ENCODE data around the gene ZC3HAV1L. TPM values are rescaled to one million over a fixed set of nuclear protein-coding genes. Genes with fewer than 3 reads are reported as not detected.
A peak's percentile ranks its signal among the peaks of the same experiment; 100 is the strongest.
"Not testable (repeated sequence)": the region's sequence is repeated elsewhere in the genome, so short reads cannot be mapped to it uniquely, and the experiment has no call there.

ZC3HAV1L gene
- total and polyA plus RNA-seq, 5 experiments from 2014 or later: 0.23 to 0.36 (median 0.26) TPM; not detected in 2

GRCh38 chr7:138978541-138979184, 57.2 kb downstream of the ZC3HAV1L start:
- peaks cover 18 to 47% (median 24%) of the 10 kb centered on the region in 5 donors for H3K27me3 Mint-ChIP-seq
- peaks cover 13 to 21% (median 14%) of the 10 kb centered on the region in 4 donors for H3K4me1 Mint-ChIP-seq
- no peaks in the 10 kb centered on the region for H3K36me3 Mint-ChIP-seq
- ATAC-seq (no peak), DNase-seq (no peak)
- H3K4me3 Mint-ChIP-seq: peak overlapping the region in 1 of 10 donors; percentile 60
- H3K9me3 Mint-ChIP-seq: no peaks in the 10 kb centered on the region
- POLR2A ChIA-PET: no interaction called here
- H3K27ac Mint-ChIP-seq: peak overlapping the region in 1 of 10 donors; percentile 33

GRCh38 chr7:138976161-138976560, 59.7 kb downstream of the ZC3HAV1L start:
- H3K36me3 Mint-ChIP-seq, H3K9me3 Mint-ChIP-seq, ATAC-seq, POLR2A ChIA-PET, DNase-seq, H3K27ac Mint-ChIP-seq, H3K4me3 Mint-ChIP-seq: not testable (repeated sequence)
- H3K27me3 Mint-ChIP-seq: peaks cover 18 to 42% (median 28%) of the 10 kb centered on the region in 5 donors
- peaks cover 7 to 11% (median 8%) of the 10 kb centered on the region in 4 donors for H3K4me1 Mint-ChIP-seq

Other genes with a start within 250 kb of the ZC3HAV1L start
- not detected for gene TMEM213, start 238.0 kb downstream of the ZC3HAV1L start, total RNA-seq
- not detected for gene TMEM213, start 238.0 kb downstream of the ZC3HAV1L start, polyA plus RNA-seq
- not detected for gene ATP6V0A4, start 237.8 kb downstream of the ZC3HAV1L start, total RNA-seq
- not detected for gene ATP6V0A4, start 237.8 kb downstream of the ZC3HAV1L start, polyA plus RNA-seq
- under 1 TPM; 0.39 to 0.47 TPM for gene KIAA1549, start 54.7 kb downstream of the ZC3HAV1L start, total RNA-seq
- not detected for gene KIAA1549, start 54.7 kb downstream of the ZC3HAV1L start, polyA plus RNA-seq
- gene ZC3HAV1, start 73.7 kb upstream of the ZC3HAV1L start, total RNA-seq: 100 to 1,000 TPM; 202 to 214 TPM
- 100 to 1,000 TPM; 144 to 188 (median 162) TPM for gene ZC3HAV1, start 73.7 kb upstream of the ZC3HAV1L start, polyA plus RNA-seq
- 10 to 100 TPM; 29.3 to 31.5 TPM for gene UBN2, start 195.2 kb upstream of the ZC3HAV1L start, total RNA-seq
- 1 to 10 TPM; 3.5 to 5.9 (median 3.6) TPM for gene UBN2, start 195.2 kb upstream of the ZC3HAV1L start, polyA plus RNA-seq

Data from naive thymus-derived CD8-positive, alpha-beta T cell (primary cell).